GM19395 (cell line): ENCODE results near the gene ZNF414.
A peak's percentile ranks its signal among the peaks of the same experiment; 100 is the strongest.

ENCODE experiments used
- ATAC-seq: cut with Tn5 transposase; IDR thresholded peaks from one replicate; pipeline ENCODE4 v1.9.1; 2021; ENCODE audit warnings: mild to moderate bottlenecking, moderate library complexity; ENCODE audit not compliant: unreplicated experiment

Gene ZNF414

DNA sequence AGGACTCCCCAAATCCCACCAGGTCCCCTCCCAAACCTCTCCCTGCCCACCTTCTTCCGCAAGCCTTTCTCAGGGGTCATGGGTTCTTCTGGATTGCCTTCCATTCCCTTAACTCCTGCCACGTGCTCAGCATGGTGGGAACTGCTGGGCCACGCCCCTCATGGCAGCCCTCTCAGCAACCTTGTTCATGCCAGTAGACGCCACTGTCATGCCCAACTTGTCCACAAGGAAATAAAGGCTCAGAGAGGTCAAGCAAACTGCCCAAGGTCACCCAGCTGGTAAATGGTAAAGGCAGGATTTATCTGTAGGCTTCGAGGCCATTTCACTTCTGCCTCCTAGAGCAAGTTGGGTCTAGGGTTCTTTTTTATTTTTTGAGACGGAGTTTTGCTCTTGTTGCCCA, 22.4 kb downstream of the ZNF414 start:
- no peak for ATAC-seq

DNA sequence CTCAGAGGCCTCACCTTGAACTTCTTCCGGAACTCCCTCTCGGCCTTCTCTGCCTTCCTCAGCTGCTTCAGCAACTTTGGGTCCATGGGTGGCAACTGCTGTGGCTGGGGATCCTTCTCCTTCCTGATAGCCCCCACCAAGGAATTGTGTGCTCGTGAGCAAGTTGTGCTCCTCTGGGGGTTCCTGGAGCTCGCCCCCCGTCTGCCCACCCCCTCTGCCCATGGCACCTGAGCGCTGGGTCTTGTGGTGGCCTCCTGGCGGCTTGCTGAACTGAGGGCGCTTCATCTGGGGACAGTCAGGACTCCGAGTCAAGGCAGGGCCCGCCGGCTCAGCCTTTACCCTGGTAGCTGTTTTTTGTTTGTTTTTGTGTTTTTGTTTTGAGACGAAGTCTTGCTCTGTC, 23.1 kb downstream of the ZNF414 start:
- no peak for ATAC-seq

DNA sequence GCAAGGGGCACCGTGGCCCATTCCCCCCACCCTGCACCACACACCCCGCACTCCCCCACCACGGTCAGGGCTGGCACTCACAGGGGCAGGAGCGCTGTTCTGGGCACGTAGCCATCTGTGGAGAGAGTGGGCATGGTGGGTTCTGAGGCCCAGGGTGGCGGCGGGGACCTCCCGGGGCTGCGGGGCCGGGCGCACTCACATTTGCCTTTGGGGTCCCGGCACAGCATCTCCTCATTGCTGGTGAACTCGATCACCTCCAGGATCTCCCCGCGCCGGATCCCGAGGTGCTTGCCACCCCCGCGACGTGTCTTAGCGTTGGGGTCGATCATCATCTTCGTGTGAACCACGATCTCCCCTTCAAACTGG, 23.6 kb downstream of the ZNF414 start:
- ATAC-seq, result no peak

DNA sequence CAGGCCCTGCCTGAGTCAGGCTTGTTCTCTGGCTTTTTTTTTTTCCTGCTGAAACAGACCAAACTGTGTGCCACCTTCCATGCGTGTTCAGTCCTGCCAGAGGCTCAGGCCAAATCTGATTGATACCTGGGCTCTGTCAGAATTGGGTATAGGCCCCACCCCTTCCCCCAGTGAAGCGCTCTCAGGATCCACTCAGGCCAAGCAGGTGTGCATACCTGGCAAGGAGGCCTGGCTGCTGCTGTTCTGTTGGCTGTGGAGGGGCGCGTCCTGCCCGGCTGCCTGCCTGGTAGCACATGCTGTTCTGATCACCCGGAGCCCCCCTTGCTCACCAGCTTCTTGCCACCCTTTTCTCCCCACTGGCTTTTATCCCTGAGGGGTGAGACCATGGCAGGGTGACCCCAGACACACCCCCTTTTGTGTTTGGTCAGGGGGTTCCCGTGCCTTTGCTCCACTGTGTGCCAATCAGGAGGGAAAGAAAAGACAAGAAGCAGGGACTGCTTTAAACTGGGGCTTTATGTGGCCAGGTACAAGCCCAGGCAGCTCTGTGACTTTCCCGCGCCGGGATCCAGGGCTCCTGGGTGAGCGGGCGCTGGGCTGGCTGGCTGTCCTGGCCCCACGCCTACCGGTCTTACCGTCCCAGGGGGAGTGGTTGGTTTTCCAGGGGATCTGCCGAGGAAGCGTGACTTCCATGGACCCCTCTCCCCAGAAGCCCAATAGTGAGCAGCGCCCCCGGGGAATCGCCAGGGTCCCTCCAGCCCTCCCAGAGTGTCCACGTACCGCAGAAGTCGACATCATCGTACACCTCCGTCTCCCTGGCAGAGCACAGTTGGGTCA, 24.2 kb downstream of the ZNF414 start:
- ATAC-seq, result no peak

DNA sequence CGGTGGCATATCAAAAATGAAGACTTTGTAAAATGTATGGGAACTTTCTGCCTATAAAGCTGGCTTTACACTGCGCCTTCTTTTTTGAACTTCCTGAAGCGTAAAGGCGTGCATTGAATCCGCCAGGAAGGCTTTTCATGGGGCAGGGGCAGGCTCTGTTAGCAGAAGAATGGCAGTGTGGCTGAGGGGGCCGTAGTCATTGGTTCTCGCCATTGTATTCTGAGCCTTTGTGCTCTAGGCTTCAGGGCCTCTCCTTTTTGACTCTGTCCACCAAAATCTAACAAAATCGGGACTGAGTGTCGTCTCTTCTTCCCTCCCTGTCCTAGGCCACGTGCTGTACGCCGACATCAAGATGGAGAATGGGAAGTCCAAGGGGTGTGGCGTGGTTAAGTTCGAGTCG, 25.6 kb downstream of the ZNF414 start:
- no peak for ATAC-seq

DNA sequence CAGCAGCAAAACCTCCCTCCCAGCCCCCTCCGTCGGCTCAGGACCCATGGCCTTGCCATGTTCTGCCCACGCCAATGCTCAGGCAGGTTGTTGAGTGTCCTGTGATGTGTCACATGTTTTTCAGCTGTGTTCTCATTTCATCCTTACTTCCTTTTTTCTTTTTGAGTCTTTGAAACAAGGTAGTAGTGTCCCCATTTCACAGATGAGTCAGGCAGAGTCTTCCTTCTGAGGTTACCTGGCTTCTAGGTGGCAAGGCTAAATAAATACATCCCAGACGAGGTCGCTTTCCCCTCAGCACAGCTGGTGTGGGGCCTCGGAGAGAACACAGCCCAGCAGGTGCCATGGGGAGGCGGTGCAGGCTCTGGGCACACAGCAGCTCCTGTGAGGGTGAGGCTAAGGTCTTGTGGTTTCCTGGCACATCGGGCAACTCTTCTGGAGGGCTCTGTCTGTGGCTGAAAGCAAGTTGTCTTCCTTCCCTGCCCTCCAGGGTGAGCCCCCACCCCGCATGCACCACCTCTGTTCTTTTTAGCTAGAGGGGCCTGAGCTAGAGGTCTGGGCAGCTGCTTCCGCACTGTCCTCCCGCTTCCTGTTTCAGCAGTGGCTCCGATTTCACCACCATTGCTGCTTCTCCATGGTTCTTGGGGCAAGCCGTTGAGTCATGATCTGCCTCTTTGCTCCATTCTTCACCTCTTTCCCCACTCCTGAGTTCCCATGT, 26.7 kb downstream of the ZNF414 start:
- ATAC-seq, result peak; percentile 75

DNA sequence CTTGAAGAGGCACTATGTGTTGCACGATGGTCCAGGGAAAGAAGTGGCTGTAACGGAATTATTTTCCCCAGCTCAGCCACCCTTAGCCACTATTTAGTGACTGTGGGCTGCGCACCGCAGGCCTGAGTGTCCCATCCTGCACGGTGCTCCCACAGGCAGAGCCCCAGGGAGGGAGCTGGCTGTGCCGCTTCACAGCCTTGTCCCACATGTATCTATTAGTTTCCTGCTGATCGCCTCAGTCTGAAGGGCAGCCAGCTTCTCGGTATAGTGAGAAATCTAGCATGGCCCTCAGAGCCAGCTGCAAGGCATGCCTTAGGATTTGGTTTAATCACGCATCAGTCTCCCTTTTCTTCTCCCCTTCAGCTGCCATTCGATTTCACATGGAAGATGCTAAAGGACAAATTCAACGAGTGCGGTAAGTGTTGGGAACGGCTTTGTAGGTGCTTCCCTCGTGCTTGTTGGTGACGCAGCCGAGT, 27.3 kb downstream of the ZNF414 start:
- ATAC-seq, result no peak

DNA sequence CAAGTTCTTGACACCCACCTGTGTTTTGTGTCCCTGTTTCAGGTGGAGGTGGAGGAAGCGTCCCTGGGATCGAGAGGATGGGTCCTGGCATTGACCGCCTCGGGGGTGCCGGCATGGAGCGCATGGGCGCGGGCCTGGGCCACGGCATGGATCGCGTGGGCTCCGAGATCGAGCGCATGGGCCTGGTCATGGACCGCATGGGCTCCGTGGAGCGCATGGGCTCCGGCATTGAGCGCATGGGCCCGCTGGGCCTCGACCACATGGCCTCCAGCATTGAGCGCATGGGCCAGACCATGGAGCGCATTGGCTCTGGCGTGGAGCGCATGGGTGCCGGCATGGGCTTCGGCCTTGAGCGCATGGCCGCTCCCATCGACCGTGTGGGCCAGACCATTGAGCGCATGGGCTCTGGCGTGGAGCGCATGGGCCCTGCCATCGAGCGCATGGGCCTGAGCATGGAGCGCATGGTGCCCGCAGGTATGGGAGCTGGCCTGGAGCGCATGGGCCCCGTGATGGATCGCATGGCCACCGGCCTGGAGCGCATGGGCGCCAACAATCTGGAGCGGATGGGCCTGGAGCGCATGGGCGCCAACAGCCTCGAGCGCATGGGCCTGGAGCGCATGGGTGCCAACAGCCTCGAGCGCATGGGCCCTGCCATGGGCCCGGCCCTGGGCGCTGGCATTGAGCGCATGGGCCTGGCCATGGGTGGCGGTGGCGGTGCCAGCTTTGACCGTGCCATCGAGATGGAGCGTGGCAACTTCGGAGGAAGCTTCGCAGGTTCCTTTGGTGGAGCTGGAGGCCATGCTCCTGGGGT, 28.2 kb downstream of the ZNF414 start:
- no peak for ATAC-seq

DNA sequence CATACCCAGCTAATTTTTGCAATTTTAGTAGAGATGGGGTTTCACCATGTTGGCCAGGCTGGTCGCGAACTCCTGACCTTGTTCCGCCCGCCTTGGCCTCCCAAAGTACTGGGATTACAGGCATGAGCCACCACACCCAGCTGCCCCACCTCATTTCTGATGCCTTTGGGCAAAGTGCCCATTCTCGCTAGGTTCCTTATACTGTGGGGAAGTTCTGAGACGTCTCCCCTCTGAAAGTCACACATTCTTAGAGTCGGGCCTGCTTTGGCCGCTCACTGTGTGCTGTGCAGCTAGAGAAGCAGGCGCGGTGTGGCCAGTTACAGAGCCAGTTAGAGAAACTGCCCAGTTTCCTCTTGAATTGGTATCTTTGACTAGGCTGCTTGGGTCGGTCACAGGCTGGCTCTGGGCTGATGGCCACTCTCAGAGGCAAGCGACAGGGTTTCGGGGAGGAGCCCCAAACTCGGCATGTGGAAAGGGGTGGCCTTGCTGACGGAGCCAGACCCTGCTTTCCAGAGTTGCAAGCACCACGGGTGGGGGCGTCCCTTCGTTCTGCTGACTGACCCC, 29.6 kb downstream of the ZNF414 start:
- no peak for ATAC-seq

DNA sequence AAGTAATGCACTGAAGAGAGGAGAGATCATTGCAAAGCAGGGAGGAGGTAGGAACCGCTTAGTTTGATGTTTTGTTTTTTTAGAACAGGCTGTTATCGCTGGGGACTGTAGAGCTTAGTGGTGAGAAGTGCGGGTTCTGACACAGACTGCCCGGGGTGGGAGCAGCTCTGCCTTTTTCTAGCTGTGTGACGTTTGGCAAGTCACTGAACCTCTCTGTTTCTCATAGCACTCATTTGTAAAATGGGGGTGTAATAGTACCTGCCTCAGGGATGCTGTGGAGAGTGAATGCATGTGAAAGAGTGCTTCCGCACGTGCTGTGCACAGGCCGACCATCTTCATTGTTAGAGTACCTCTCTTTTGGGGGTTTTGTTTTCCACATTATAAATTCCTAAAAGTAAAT, 30.8 kb downstream of the ZNF414 start:
- ATAC-seq, result no peak

DNA sequence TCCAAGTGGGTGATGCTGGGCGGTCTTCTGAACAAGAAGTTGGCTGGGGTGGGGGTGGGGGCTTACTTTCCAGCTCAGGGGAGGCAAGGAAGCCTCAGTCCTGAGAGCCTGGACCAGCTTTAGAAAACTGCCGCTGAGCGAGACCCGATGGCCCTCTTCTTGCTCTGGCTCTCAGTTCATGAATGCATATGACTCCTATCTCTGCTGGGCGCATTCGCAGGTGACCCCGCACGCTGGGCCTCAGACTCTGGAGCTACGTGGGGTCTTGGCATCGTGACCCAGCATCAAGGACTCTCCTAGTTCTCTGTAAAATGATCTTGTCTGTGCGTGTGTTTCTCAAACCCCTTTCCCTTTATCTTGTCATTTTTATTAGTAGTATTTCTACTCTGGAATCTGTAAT, 31.3 kb downstream of the ZNF414 start:
- no peak for ATAC-seq

DNA sequence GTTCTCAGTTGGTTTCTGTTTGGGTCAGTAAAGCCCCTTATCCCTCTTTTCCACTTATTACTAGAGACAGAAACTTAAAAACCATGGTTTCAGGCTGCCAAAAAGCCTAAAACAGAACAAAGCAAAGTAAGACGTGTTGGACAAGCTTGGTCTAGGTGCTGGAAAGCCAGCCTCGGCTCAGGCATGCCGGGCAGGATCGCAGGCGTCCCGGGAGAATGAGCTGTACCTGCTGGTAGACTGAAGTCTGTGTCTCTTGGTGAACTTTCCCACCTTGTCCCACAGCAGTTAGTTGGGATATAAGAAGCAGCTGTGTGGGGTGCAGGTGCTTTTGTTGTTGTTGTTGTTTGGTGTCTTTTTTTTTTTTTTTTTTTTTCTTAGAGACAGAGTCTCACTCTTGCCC, 32.4 kb downstream of the ZNF414 start:
- no peak for ATAC-seq

DNA sequence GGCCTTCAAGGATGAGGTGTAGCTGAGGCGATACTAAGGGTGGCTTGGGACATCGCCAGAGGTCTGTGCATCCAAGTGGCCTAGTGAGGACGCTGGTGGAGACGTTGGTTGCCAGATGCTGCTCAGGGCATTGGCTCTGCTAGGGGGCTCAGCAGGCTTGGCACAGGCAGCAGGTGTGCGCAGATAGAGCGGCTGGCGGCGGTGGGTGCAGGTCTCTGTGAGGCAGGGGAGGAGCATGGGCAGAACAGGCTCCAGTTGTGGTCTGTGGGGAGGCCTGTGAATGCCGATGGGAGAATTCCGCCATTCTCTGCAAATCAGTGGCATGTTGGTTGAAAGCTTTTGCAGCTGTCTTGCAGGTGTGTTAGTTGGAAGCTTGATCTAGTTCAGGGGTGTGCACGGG, 32.8 kb downstream of the ZNF414 start:
- ATAC-seq, result no peak

DNA sequence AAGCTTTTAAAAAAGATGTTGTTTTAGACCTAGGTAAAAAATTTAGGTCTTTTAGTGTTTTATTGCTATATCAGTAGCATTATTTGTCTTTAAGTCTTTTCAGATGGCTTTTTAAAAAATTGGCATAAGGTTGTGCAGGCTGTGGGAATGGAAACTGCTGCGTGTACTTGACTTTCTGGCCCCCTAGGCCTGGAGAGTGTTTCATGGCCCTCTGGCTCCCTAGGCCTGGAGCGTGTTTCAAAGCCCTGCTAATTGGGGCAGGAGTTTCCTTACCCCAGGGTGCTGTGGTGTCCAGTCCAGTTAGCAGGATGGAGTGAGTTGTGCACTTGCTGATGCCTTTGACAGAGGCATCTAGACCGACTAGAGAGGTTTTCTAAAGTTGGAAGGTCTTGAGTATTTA, 35.4 kb downstream of the ZNF414 start:
- ATAC-seq, result no peak

DNA sequence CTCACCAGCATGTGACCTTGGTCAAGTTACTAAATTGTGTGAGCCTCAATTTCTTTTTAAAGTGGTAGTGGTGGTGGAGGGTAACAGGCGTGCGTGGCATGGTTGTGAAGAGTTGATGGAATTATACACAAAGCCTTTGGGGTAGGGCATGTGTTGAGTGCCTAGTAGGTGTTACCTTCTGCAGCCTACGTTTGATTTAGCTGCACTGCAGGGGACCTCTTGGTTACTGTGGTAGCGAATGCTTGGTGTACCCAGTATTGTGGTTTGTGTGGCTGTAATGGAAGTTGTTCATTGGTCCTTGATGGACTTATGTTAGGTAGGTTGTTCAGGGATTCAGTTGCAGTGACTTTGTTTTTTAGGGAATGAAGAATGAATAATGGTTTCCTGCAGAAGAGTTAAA, 36.1 kb downstream of the ZNF414 start:
- no peak for ATAC-seq

DNA sequence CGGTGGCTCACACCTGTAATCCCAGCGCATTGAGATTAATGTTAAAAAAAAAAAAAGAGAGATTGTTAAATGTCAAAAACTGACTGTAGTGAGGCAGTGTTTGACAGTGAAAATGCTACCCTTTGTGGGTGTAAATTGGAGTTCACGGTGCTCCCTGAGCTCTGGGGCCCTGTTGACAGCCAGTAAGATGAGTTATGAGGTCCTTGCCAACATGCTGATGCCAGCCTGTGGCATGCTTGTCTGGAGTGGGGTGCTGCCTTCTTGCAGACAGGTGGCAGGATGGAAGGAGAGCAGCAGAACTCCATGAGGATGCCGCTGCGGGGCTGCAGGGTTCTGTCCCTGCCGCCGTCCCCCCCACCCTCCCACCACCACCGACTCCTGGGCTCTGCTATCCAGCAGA, 37.4 kb downstream of the ZNF414 start:
- no peak for ATAC-seq

DNA sequence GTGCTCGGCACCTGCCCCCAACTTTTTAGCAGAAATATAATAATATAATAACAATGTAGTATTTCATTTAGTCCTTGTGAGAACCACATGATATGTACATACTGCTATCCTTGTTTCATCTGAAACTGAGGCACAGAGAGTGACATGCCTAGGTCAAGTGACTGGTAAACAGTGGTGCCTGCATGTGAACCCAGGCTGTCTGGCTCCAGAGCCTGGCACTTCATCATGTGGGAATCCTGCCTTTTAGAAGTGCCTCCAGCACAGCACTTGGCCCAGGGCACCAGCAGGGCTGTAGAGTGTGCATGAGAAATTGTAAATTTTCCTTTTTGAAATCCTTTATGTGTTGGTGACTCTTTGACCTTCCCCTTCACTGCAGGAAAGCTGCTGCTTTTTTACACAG, 39.0 kb downstream of the ZNF414 start:
- ATAC-seq, result no peak

DNA sequence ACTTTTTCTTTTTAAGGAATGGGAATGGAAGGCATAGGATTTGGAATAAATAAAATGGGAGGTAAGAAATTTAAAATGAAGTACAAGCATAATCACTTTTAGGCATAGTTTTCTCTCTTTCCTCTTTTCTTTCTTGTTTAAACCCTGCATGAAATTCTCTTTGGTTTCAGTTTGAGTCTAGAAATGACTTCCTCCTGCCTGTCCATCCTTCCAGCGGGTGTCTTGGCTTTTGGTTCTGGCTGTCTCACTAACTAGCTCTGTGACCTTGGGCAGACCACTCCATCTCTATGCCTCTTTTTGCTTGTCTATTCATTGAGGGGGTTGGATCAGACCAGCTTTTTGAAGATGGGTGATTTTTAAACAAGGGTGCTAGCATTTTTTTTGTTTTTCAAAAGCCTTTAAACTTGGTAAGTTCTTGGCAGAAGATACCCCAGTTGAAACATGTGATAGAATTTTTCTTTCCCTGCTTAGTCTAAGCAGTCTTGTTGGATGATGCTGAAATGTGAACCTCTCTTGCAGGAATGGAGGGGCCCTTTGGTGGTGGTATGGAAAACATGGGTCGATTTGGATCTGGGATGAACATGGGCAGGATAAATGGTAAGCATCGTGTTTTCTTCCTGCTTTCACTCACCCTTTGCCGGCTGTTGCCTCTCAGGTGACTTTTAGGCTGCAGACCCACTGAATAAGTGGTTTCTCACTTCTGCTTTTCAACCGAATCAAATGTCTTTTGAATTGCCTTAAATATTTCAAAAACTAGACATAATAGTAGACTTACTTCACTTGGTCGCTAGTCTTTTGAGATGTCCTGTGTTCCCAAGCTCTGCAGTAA, 40.1 kb downstream of the ZNF414 start:
- ATAC-seq, result peak; percentile 57

DNA sequence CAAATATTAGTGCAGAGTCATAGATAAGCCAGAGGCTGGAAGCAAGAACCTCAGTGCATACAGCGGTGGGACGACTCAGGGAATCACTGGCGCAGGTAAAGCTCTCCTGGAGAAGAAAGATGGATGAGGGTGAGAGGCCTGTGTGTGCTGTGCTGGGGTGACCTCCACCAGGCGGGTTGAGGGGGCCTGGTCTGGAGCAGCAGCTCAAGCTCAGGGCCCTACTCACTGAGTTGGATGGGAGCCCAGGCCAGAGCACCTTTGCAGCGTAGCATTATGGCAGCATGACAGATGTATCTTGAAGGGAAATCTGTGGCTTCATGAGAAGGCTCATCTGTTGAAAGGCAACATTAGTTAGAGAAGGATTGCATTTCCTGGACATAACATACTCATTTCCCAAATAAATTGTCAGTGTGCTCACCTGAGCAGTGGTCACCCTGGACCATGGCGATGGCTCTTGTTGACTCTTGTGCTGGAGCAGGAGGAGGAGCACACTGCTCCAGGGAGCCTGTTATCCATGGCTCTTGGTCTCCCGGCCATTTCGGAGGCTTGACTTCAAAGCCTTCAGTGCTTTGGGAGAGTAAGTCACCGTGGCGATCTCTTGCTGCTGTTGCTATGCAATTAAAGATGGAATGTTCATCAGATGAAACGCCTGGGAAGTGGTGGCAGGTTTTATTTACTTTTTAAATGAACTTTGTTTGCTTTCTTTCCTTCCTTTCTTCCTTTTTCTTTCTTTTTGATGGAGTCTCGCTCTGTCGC, 44.2 kb downstream of the ZNF414 start:
- ATAC-seq, result no peak
